Psoas muscle (tissue), 8 donors: Measurements from ENCODE around the gene GDI2. TPM values are rescaled to one million over a fixed set of nuclear protein-coding genes. Genes with fewer than 3 reads are reported as not detected.
A peak's percentile ranks its signal among the peaks of the same experiment; 100 is the strongest.
"Not testable (repeated sequence)": the region's sequence is repeated elsewhere in the genome, so short reads cannot be mapped to it uniquely, and the experiment has no call there.

ENCODE experiments used
- ATAC-seq, 4 donors: fragments of 200-7000 bp; cut with Tn5 transposase; one replicate each; pipeline ENCODE4 v1.9.1; 2020; ENCODE audit warnings: moderate library complexity in 3 of 4, mild to moderate bottlenecking in 2 of 4
- DNase-seq, 2 donors: peaks; one replicate each; pipeline ENCODE4 v3.0.0-alpha.2; 2020
- H3K27ac ChIP-seq: fragments of 200-600 bp; one replicate; pipeline ENCODE4 v1.8.0; 2022
- H3K27me3 ChIP-seq, 3 donors: fragments of 200-600 bp in 1 of 3; one replicate each; pipeline versions ENCODE4 v1.6.1 to v1.8.0; 2013 to 2022; ENCODE audit warnings: low read length in 2 of 3, mild to moderate bottlenecking in 2 of 3, moderate library complexity in 1 of 3; ENCODE audit not compliant: insufficient read depth in 3 of 3
- H3K36me3 ChIP-seq, 2 donors: fragments of 200-600 bp in 1 of 2; one replicate each; pipeline versions ENCODE4 v1.6.1 to v1.8.0; 2013 to 2022; ENCODE audit warnings: low read depth in 1 of 2, mild to moderate bottlenecking in 1 of 2, moderate library complexity in 1 of 2; ENCODE audit not compliant: insufficient read depth in 1 of 2
- H3K4me1 ChIP-seq: fragments of 200-600 bp; one replicate; pipeline ENCODE4 v1.8.0; 2022
- H3K4me3 ChIP-seq: fragments of 200-600 bp; one replicate; pipeline ENCODE4 v1.8.0; 2022; ENCODE audit warnings: mild to moderate bottlenecking
- H3K9me3 ChIP-seq: fragments of 200-600 bp; one replicate; pipeline ENCODE4 v1.8.0; 2022
- WGBS, 3 donors: extraction: QIAGEN DNeasy Blood & Tissue Kit; methylation state at CpG; one replicate each; pipeline versions ENCODE4 v1.1.6 to v1.1.7; 2013; 5-methylcytosine and 5-hydroxymethylcytosine counted together
- intact Hi-C, 2 donors: fragments of 100-400 bp; cut with DNase I; formaldehyde crosslinking; loops; one replicate each; pipeline versions ENCODE4 v1.11.0 to v1.14.2; 2022
- polyA plus RNA-seq, 3 donors: library from polyadenylated mRNA; stranded (reverse); fragments of 200-250 nt; gene quantifications; one replicate each; pipeline ENCODE4 v1.2.3, GENCODE V29; 2013
- total RNA-seq, 4 donors: library from RNA; stranded (reverse); fragmentation: NEBNext Ultra II Directional in 2 of 4; extraction: Animal tissue kit (Norgen Biotek cat#: 25700) in 2 of 4; gene quantifications; one replicate each; pipeline versions ENCODE4 v1.2.1 to v1.2.4, GENCODE V29; 2021 to 2023
- TF ChIP-seq, protein P1 (sequence below): fragments of 200-600 bp; IDR thresholded peaks from one replicate; pipeline ENCODE4 v1.8.0; 2022; ENCODE audit warnings: antibody characterized with exemption
- donor health status: healthy with polysubstance abuse.
- donor health status: DM: no; HTN: no; CAD: no; lungs with moderate emphysema.
- donor health status: Bipolar disorder and iron deficiency.
- donor health status: healthy.
- donor health status: DM: yes; HTN: yes; CAD: no.
- donor health status: DM: no; HTN: no; CAD: no.
- donor health status: DM: no; HTN: no; CAD: no.
- donor health status: DM: yes; HTN: yes; CAD: no.

GDI2 gene
- total and polyA plus RNA-seq, 7 donors: 79.6 to 152 (median 116) TPM

DNA sequence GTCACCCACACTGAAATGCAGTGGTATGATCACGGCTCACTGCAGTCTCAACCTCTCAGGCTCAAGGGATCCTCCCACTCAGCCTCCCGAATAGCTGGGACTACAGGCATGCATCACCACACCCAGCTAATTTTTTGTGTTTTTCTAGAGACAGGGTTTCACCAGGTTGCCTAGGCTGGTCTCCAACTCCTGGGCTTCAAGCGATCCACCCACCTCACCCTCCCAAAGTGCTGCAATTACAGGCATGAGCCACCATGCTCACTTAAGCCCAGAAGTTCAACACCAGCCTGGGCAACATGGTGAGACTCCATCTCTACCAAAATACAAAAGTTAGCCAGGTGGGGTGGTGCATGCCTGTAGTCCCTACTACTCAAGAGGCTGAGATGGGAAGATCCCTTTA is 33.5 kb downstream of the GDI2 start:
- intact Hi-C loops: no loop called here
- Histone ChIP-seq H3K36me3 (peaks cover 6 to 56% of the 10 kb centered on the region in 2 donors), H3K27ac (no peak overlapping the region), H3K27me3 (no peaks in the 10 kb centered on the region), H3K4me1 (peaks cover 28% of the 10 kb centered on the region), H3K4me3 (no peak overlapping the region), H3K9me3 (no peaks in the 10 kb centered on the region)
- DNase-seq (no peak), ATAC-seq (no peak)
- TF ChIP-seq, protein P1, sequence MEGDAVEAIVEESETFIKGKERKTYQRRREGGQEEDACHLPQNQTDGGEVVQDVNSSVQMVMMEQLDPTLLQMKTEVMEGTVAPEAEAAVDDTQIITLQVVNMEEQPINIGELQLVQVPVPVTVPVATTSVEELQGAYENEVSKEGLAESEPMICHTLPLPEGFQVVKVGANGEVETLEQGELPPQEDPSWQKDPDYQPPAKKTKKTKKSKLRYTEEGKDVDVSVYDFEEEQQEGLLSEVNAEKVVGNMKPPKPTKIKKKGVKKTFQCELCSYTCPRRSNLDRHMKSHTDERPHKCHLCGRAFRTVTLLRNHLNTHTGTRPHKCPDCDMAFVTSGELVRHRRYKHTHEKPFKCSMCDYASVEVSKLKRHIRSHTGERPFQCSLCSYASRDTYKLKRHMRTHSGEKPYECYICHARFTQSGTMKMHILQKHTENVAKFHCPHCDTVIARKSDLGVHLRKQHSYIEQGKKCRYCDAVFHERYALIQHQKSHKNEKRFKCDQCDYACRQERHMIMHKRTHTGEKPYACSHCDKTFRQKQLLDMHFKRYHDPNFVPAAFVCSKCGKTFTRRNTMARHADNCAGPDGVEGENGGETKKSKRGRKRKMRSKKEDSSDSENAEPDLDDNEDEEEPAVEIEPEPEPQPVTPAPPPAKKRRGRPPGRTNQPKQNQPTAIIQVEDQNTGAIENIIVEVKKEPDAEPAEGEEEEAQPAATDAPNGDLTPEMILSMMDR: no peak
- 77 to 90% (median 87%) methylated on average over 3 of the region's 3 CpGs for WGBS, 3 donors

DNA sequence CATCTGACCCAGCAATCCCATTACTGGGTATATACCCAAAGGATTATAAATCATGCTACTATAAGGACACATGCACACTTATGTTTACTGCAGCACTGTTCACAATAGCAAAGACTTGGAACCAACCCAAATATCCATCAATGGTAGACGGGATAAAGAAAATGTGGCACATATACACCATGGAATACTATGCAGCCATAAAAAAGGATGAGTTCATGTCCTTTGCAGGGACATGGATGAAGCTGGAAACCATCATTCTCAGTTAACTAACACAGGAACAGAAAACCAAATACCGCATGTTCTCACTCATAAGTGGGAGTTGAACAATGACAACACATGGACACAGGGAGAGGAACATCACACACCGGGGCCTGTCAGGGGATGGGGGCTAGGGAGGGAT is 35.5 kb downstream of the GDI2 start:
- Histone ChIP-seq H3K4me1 (peaks cover 28% of the 10 kb centered on the region), H3K27ac (peak overlapping the region; percentile 62), H3K36me3 (peaks cover 0 to 48% of the 10 kb centered on the region in 2 donors)
- H3K9me3 ChIP-seq, DNase-seq, H3K4me3 ChIP-seq, H3K27me3 ChIP-seq, intact Hi-C loops, ATAC-seq: not testable (repeated sequence)
- WGBS, 3 donors: 75 to 78% (median 78%) methylated on average over 3 of the region's 3 CpGs

DNA sequence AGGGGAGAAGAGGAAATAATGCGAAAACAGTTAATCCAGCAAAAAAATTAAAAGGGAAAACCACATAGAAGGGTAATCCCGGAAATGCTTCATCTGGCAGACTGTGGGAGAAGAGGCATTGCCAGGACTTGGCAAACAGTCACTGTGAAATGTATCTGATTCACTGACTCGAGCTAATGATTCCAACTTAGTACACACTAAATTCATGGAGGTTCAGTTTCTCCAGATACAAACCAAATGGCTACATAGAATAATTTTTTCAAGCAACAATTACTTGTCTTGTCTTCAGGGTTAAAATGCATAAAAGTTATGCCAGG is 36.4 kb downstream of the GDI2 start:
- H3K27me3 ChIP-seq: no peaks in the 10 kb centered on the region
- H3K4me1 ChIP-seq: peaks cover 28% of the 10 kb centered on the region
- no peak for DNase-seq
- peaks cover 2 to 46% of the 10 kb centered on the region in 2 donors for H3K36me3 ChIP-seq
- intact Hi-C loops: no loop called here
- TF ChIP-seq, protein P1: no peak
- ATAC-seq: peak; percentile 61 to 79 (median 74)
- WGBS, 3 donors: 25 to 49% (median 27%) methylated on average over 3 of the region's 3 CpGs
- H3K27ac ChIP-seq: peak overlapping the region; percentile 62
- H3K9me3 ChIP-seq: no peaks in the 10 kb centered on the region
- H3K4me3 ChIP-seq: no peak overlapping the region

DNA sequence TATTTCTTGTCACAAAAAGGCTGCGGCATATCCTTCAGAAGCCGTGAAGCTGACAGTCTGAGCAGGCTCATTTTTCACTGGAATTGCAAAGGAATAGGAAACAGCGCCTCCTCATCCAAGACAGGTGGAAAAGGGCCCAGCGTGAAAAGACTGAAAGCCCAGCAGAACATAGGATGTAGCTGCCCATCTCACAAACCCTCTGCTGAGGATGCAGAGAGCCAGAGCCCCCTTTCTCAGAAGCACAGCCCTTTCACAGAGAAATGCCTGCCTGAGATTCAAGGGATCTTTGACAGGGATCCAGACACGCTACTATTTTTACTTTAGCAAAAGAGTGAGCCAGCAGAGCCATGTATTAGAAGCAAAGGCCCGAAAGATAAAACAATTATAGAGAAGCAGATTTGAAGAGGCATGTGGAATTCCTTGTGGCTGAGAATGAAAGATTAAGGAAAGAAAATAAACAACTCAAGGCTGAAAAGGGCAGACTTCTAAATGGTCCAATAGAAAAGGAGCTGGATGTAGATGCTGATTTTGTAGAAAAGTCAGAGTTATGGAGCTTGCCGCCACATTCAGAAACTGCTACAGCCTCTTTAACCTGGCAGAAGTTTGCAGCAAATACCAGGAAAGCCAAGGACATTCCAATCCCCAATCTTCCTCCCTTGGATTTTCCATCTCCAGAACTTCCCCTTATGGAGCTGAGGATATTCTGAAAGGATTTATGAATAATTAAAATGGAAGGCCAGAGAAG is 36.9 kb downstream of the GDI2 start:
- H3K27me3 ChIP-seq: no peaks in the 10 kb centered on the region
- H3K4me1 ChIP-seq: peaks cover 28% of the 10 kb centered on the region
- peaks cover 2 to 46% of the 10 kb centered on the region in 2 donors for H3K36me3 ChIP-seq
- no peaks in the 10 kb centered on the region for H3K9me3 ChIP-seq
- intact Hi-C loops: no loop called here
- TF ChIP-seq, protein P1: no peak
- H3K4me3 ChIP-seq: no peak overlapping the region
- ATAC-seq (peak; percentile 25 to 60 (median 40)), DNase-seq (no peak)
- WGBS, 3 donors: 29 to 51% (median 29%) methylated on average over 7 of the region's 7 CpGs
- peak overlapping the region; percentile 62 for H3K27ac ChIP-seq

GRCh38 chr10:5775685-5776084 is 37.5 kb downstream of the GDI2 start:
- intact Hi-C loops: no loop called here
- peak; percentile 26 to 54 for DNase-seq
- Histone ChIP-seq H3K36me3 (peaks cover 2 to 40% of the 10 kb centered on the region in 2 donors), H3K9me3 (no peaks in the 10 kb centered on the region), H3K4me1 (peaks cover 28% of the 10 kb centered on the region), H3K27me3 (no peaks in the 10 kb centered on the region), H3K27ac (peak overlapping the region; percentile 62), H3K4me3 (no peak overlapping the region)
- WGBS, 3 donors: 84 to 91% (median 86%) methylated on average over 16 of the region's 16 CpGs
- TF ChIP-seq, protein P1: no peak
- peak; percentile 44 to 54 (median 50) for ATAC-seq
